NCI-H524 treated with DMSO at 0.1 percent for 48 hours (cell line): ENCODE results near the gene STK32C.

Source experiments
- DNase-seq: peaks from one replicate; lab custom pipeline; 2025; lab: John Stamatoyannopoulos, UW

STK32C gene

GRCh38 chr10:132209978-132210530, 97.7 kb downstream of the STK32C start:
- no peak for DNase-seq

GRCh38 chr10:132209130-132209529, 98.6 kb downstream of the STK32C start:
- DNase-seq, result no peak

- no peak for DNase-seq
Observed at GRCh38 chr10:132208462-132209050, 99.2 kb downstream of the STK32C start.

GRCh38 chr10:132207536-132208461, 100.0 kb downstream of the STK32C start:
- DNase-seq, result no peak

GRCh38 chr10:132206806-132207535, 100.8 kb downstream of the STK32C start:
- no peak for DNase-seq

- DNase-seq, result no peak
Observed at GRCh38 chr10:132206377-132206745, 101.4 kb downstream of the STK32C start.

GRCh38 chr10:132205650-132206376, 101.9 kb downstream of the STK32C start:
- no peak for DNase-seq

GRCh38 chr10:132204781-132205473, 102.8 kb downstream of the STK32C start:
- DNase-seq, result no peak

- no peak for DNase-seq
Observed at GRCh38 chr10:132204078-132204780, 103.5 kb downstream of the STK32C start.

GRCh38 chr10:132203256-132204077, 104.3 kb downstream of the STK32C start:
- no peak for DNase-seq

- no peak for DNase-seq
Observed at GRCh38 chr10:132202070-132202970, 105.4 kb downstream of the STK32C start.

GRCh38 chr10:132201111-132201969, 106.4 kb downstream of the STK32C start:
- no peak for DNase-seq

- DNase-seq, result no peak
Observed at GRCh38 chr10:132200344-132201110, 107.2 kb downstream of the STK32C start.

- DNase-seq, result no peak
Observed at GRCh38 chr10:132199854-132200311, 107.9 kb downstream of the STK32C start.

- no peak for DNase-seq
Observed at GRCh38 chr10:132199268-132199853, 108.4 kb downstream of the STK32C start.
